Measurements from ENCODE around the gene PARD6B. TPM values are rescaled to one million over a fixed set of nuclear protein-coding genes. Genes with fewer than 3 reads are reported as not detected.

The PARD6B gene
- total and polyA plus RNA-seq, 2 experiments from 2014 or later: 10.2 to 20.0 TPM

DNA sequence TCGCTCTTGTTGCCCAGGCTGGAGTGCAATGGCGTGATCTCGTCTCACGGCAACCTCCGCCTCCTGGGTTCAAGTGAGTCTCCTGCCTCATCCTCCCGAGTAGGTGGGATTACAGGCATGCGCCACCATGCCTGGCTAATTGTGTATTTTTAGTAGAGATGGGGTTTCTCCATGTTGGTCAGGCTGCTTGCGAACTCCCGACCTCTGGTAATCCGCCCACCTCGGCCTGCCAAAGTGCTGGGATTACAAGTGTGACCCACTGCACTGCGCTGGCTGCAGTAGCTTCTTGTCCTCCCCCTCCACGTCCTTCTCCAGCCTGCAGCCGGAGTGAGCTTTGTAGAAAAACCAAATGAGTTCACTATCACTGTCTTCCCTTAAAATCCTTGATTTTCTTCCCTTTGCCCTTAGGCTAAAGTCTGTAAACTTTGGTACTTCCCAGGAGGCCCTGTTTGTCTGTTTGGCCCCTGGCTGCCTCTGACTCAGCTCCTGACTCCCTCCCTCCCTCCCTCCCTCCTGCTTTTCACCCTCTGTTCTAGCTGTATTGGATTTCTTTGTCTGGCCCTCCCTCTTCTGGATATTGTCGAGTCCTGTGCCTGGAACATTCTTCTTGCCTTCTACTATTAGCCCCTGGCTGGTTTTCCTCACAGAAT is 12.9 kb downstream of the PARD6B start:
- Histone ChIP-seq H3K4me3 (no peak overlapping the region), H3K4me1 (ENCODE audit: low read depth) (peaks cover 70% of the 10 kb centered on the region), H3K36me3 (peaks cover 7% of the 10 kb centered on the region), H3K27ac (peak overlapping the region; percentile 81), H3K27me3 (no peaks in the 10 kb centered on the region), H3K9me3 (ENCODE audit: low read depth) (no peaks in the 10 kb centered on the region)
- TF ChIP-seq, protein P1, sequence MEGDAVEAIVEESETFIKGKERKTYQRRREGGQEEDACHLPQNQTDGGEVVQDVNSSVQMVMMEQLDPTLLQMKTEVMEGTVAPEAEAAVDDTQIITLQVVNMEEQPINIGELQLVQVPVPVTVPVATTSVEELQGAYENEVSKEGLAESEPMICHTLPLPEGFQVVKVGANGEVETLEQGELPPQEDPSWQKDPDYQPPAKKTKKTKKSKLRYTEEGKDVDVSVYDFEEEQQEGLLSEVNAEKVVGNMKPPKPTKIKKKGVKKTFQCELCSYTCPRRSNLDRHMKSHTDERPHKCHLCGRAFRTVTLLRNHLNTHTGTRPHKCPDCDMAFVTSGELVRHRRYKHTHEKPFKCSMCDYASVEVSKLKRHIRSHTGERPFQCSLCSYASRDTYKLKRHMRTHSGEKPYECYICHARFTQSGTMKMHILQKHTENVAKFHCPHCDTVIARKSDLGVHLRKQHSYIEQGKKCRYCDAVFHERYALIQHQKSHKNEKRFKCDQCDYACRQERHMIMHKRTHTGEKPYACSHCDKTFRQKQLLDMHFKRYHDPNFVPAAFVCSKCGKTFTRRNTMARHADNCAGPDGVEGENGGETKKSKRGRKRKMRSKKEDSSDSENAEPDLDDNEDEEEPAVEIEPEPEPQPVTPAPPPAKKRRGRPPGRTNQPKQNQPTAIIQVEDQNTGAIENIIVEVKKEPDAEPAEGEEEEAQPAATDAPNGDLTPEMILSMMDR (IDR thresholded peaks at IDR 0.05; ENCODE audit: low read depth, low read length): peak; percentile 44
- peak; percentile 83 to 93 for DNase-seq (ENCODE audit: low read depth in 1 of 2, low spot score in 1 of 2)

DNA sequence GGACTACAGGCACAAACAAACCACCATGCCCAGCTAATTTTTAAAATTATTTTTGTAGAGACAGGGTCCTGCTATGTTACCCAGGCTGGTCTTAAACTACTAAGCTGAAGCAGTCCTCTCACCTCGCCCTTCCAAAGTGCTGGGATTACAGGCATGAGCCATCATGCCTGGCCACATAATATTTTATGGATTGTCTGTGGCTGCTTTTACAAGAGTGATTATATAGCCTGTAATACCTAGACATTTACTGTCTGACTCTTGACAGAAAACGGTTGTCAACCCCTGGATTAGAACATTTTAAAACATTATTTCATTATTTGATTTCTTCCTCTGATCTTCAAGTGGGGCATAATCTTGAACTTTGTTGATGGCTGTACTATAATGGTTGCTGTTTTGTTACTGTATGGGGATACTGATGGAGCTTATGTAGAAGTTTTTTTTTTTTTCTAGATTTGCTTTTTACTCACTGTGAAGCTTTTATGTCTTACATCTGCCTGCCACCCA is 14.3 kb downstream of the PARD6B start:
- Histone ChIP-seq H3K4me3 (no peak overlapping the region), H3K27me3 (no peaks in the 10 kb centered on the region)
- no peak for DNase-seq (ENCODE audit: low read depth in 1 of 2, low spot score in 1 of 2)

DNA sequence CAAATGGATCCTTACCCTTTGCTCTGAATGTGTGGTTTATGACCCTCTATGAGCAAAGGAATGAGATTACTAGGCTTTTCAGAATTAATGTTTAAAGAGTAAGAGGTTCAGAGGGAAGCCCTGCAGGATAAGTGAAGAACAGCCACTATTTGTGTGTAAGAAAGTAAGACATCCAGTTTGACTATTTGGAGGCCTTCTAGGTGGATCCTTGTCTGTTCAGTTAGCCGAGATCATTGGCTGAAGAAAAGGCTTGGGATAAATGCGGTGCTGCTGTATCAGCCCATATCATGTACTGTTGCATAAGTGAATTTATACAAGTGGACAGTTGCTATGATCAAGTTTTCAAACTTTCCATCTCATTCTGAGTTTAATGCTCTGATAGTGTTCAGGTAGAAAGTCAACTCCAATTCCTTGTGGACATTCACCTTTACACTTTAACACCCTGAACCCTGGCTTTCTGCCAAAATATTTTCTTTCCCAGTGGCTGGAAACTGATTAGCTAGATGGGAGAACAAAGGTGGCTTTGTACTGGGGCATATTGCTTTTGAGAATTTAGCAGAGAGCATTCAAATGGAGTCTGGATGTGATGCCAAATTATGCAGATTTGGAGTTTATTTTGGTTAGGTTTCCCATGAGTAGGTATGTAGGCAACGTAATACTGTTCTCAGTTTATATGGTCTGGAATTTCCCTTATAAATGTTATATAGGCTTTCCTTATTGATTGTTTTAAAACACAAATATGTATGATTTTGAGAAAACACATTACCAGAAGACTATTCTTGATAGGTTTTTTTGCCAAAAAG is 15.0 kb downstream of the PARD6B start:
- Histone ChIP-seq H3K27ac (peak overlapping the region; percentile 66), H3K4me3 (no peak overlapping the region), H3K4me1 (ENCODE audit: low read depth) (peaks cover 51% of the 10 kb centered on the region), H3K36me3 (peaks cover 19% of the 10 kb centered on the region), H3K9me3 (ENCODE audit: low read depth) (no peaks in the 10 kb centered on the region), H3K27me3 (no peaks in the 10 kb centered on the region)
- peak; percentile 51 to 71 for DNase-seq (ENCODE audit: low read depth in 1 of 2, low spot score in 1 of 2)
- TF ChIP-seq, protein P1 (IDR thresholded peaks at IDR 0.05; ENCODE audit: low read depth, low read length): no peak

More for the DNA sequence above, 14.3 kb downstream of the PARD6B start:
- H3K36me3 ChIP-seq: peaks cover 19% of the 10 kb centered on the region
- H3K9me3 ChIP-seq (ENCODE audit: low read depth): no peaks in the 10 kb centered on the region
- peaks cover 56% of the 10 kb centered on the region for H3K4me1 ChIP-seq (ENCODE audit: low read depth)
- TF ChIP-seq, protein P1 (IDR thresholded peaks at IDR 0.05; ENCODE audit: low read depth, low read length): no peak
- H3K27ac ChIP-seq: peak overlapping the region; percentile 66

DNA sequence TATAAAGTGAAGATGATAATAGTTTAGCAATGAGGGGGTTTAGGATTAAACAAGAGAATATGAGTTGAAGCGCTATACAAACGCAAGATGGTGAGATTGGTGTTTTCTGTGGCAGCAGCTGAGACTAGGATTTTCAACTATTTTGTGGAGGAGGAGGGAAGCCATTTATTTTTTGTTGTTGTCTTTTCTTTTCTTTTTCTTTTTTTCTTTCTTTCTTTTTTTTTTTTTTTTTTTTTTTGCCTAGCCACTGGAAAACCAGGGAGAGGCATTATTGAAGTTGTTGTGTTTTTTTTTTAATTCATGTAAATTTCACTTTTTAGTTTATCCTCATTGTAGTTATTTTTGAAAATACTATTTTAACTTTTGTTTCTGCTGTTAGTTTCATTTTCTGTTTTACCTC is 15.9 kb downstream of the PARD6B start:
- no peak for DNase-seq (ENCODE audit: low read depth in 1 of 2, low spot score in 1 of 2)
- Histone ChIP-seq H3K27me3 (no peaks in the 10 kb centered on the region), H3K27ac (peak overlapping the region; percentile 66), H3K9me3 (ENCODE audit: low read depth) (no peaks in the 10 kb centered on the region), H3K4me1 (ENCODE audit: low read depth) (peaks cover 42% of the 10 kb centered on the region), H3K36me3 (peaks cover 25% of the 10 kb centered on the region), H3K4me3 (no peak overlapping the region)
- TF ChIP-seq, protein P1 (IDR thresholded peaks at IDR 0.05; ENCODE audit: low read depth, low read length): no peak

DNA sequence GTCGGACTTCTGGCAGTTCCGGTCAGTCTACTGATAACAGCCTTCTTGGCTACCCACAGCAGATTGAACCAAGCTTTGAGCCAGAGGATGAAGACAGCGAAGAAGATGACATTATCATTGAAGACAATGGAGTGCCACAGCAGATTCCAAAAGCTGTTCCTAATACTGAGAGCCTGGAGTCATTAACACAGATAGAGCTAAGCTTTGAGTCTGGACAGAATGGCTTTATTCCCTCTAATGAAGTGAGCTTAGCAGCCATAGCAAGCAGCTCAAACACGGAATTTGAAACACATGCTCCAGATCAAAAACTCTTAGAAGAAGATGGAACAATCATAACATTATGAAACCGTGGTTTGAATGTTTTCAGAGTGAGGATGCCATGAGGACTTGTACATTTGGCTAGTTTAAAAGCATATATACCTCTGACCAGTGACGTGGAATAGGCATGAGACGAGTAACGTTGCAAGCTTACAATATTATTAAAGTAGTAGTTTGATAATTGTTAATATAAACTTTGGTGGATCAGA is 18.8 kb downstream of the PARD6B start:
- Histone ChIP-seq H3K9me3 (ENCODE audit: low read depth) (no peaks in the 10 kb centered on the region), H3K36me3 (peaks cover 26% of the 10 kb centered on the region), H3K4me1 (ENCODE audit: low read depth) (peaks cover 14% of the 10 kb centered on the region), H3K27ac (no peak overlapping the region), H3K27me3 (no peaks in the 10 kb centered on the region), H3K4me3 (no peak overlapping the region)
- TF ChIP-seq, protein P1 (IDR thresholded peaks at IDR 0.05; ENCODE audit: low read depth, low read length): no peak
- DNase-seq (ENCODE audit: low read depth in 1 of 2, low spot score in 1 of 2): no peak
